GM23338 (cell line): ENCODE data around the gene DONSON. TPM values are rescaled to one million over a fixed set of nuclear protein-coding genes. Genes with fewer than 3 reads are reported as not detected.

Experiments
- ATAC-seq: fragments of 200-7000 bp; cut with Tn5 transposase; 3 replicates; pipeline ENCODE4 v1.9.1; 2020
- DNase-seq: peaks from one replicate; pipeline ENCODE4 v3.0.0-alpha.2; 2015; ENCODE audit warnings: low spot score
- H2AFZ ChIP-seq: fragments of 200-600 bp; sonication (generic); 2 replicates; pipeline ENCODE4 v1.8.0; 2016; ENCODE audit warnings: antibody characterized with exemption, mild to moderate bottlenecking, moderate library complexity
- H3F3A ChIP-seq: fragments of 200-600 bp; sonication (generic); replicated peaks from 2 replicates; pipeline ENCODE4 v1.8.0; 2017; ENCODE audit warnings: antibody characterized with exemption, mixed run types, low read depth
- H3K27ac ChIP-seq: fragments of 200-600 bp; sonication (generic); 2 replicates; pipeline ENCODE4 v1.6.1; 2016; ENCODE audit warnings: low read depth
- H3K27me3 ChIP-seq: fragments of 200-600 bp; sonication (generic); 2 replicates; pipeline ENCODE4 v1.8.0; 2016; ENCODE audit warnings: mild to moderate bottlenecking, mixed run types, moderate library complexity; ENCODE audit not compliant: insufficient read depth
- H3K36me3 ChIP-seq: fragments of 200-600 bp; sonication (generic); 2 replicates; pipeline ENCODE4 v1.8.0; 2016; ENCODE audit warnings: mild to moderate bottlenecking; ENCODE audit not compliant: insufficient read depth
- H3K4me1 ChIP-seq: fragments of 200-600 bp; sonication (generic); 2 replicates; pipeline ENCODE4 v1.8.0; 2016; ENCODE audit warnings: mild to moderate bottlenecking, moderate library complexity; ENCODE audit not compliant: insufficient read depth
- H3K4me2 ChIP-seq: fragments of 200-600 bp; sonication (generic); 2 replicates; pipeline ENCODE4 v1.7.1; 2017; ENCODE audit warnings: mixed run types
- H3K4me3 ChIP-seq: fragments of 200-600 bp; sonication (generic); 2 replicates; pipeline ENCODE4 v1.6.1; 2016; ENCODE audit warnings: mixed run types
- H3K79me2 ChIP-seq: fragments of 200-600 bp; sonication (generic); replicated peaks from 2 replicates; pipeline ENCODE4 v1.8.0; 2017; ENCODE audit warnings: mild to moderate bottlenecking; ENCODE audit not compliant: insufficient read depth
- H3K9me2 ChIP-seq: fragments of 200-600 bp; sonication (generic); 2 replicates; pipeline ENCODE4 v1.8.0; 2017; ENCODE audit not compliant: insufficient read depth
- H4K20me1 ChIP-seq: fragments of 200-600 bp; sonication (generic); replicated peaks from 2 replicates; pipeline ENCODE4 v1.8.0; 2017; ENCODE audit warnings: mild to moderate bottlenecking; ENCODE audit not compliant: insufficient read depth
- H3K27ac Mint-ChIP-seq: 2 replicates; pipeline ENCODE4 v1.8.0; 2020; ENCODE audit warnings: inconsistent platforms, mild to moderate bottlenecking, moderate library complexity, mixed read lengths
- H3K27me3 Mint-ChIP-seq: 3 replicates; pipeline ENCODE4 v1.8.0; 2022; ENCODE audit warnings: low read depth, mild to moderate bottlenecking, moderate library complexity, mixed read lengths, inconsistent platforms; ENCODE audit not compliant: insufficient read depth, poor library complexity
- H3K36me3 Mint-ChIP-seq: 3 replicates; pipeline ENCODE4 v1.8.0; 2021; ENCODE audit warnings: low read depth, mild to moderate bottlenecking, inconsistent platforms, moderate library complexity, mixed read lengths
- H3K4me1 Mint-ChIP-seq: 3 replicates; pipeline ENCODE4 v1.8.0; 2020; ENCODE audit warnings: mild to moderate bottlenecking, inconsistent platforms, mixed read lengths
- H3K4me3 Mint-ChIP-seq: 3 replicates; pipeline ENCODE4 v1.8.0; 2021; ENCODE audit warnings: moderate library complexity, mild to moderate bottlenecking, inconsistent platforms, mixed read lengths
- H3K9me3 Mint-ChIP-seq: 3 replicates; pipeline ENCODE4 v1.8.0; 2020; ENCODE audit warnings: moderate library complexity, mild to moderate bottlenecking, inconsistent platforms, mixed read lengths
- CREB1 ChIP-seq: fragments of 250-450 bp; sonication (Bioruptor Pico); IDR thresholded peaks from 2 replicates; pipeline ENCODE4 v1.5.0; 2020; ENCODE audit warnings: low read depth, mild to moderate bottlenecking, moderate library complexity
- CTCF ChIP-seq, 2 experiments: fragments of 200-600 bp in 1 of 2; sonication (generic) in 1 of 2; conservative IDR thresholded peaks; 2 replicates each; pipeline versions ENCODE4 v1.5.1 to v1.6.1; 2016 to 2017; ENCODE audit warnings: antibody characterized with exemption in 2 of 2, low read depth in 2 of 2, mild to moderate bottlenecking in 2 of 2, moderate library complexity in 1 of 2
- ETS1 ChIP-seq: IDR thresholded peaks from 2 replicates; pipeline ENCODE4 v1.6.1; 2016; ENCODE audit warnings: antibody characterized with exemption
- EZH2 ChIP-seq: fragments of 200-600 bp; sonication (generic); IDR thresholded peaks from one replicate; pipeline ENCODE4 v1.8.0; 2017; ENCODE audit warnings: antibody characterized with exemption, mild to moderate bottlenecking, low read depth; ENCODE audit not compliant: unreplicated experiment
- EZH2phosphoT487 ChIP-seq: fragments of 200-600 bp; sonication (generic); IDR thresholded peaks from one replicate; pipeline ENCODE4 v1.8.1; 2018; ENCODE audit warnings: antibody characterized with exemption; ENCODE audit not compliant: unreplicated experiment
- JUNB ChIP-seq: IDR thresholded peaks from one replicate; pipeline ENCODE4 v1.6.1; 2016; ENCODE audit warnings: antibody characterized with exemption; ENCODE audit not compliant: unreplicated experiment
- NANOG ChIP-seq: IDR thresholded peaks from 2 replicates; pipeline ENCODE4 v1.6.1; 2016; ENCODE audit warnings: antibody characterized with exemption, borderline replicate concordance
- POLR2AphosphoS5 ChIP-seq: IDR thresholded peaks from 2 replicates; pipeline ENCODE4 v1.6.1; 2016; ENCODE audit warnings: antibody characterized with exemption, low read depth
- REST ChIP-seq: IDR thresholded peaks from one replicate; pipeline ENCODE4 v1.6.1; 2018; ENCODE audit warnings: antibody characterized with exemption; ENCODE audit not compliant: unreplicated experiment
- STAT1 ChIP-seq: IDR thresholded peaks from one replicate; pipeline ENCODE4 v1.6.1; 2016; ENCODE audit warnings: antibody characterized with exemption; ENCODE audit not compliant: unreplicated experiment
- ZNF114 ChIP-seq: fragments of 250-450 bp; sonication (Bioruptor Pico); IDR thresholded peaks from 2 replicates; pipeline ENCODE4 v1.5.0; 2020; ENCODE audit warnings: mild to moderate bottlenecking, moderate library complexity
- ZNF331 ChIP-seq: fragments of 250-450 bp; sonication (Bioruptor Pico); IDR thresholded peaks from 2 replicates; pipeline ENCODE4 v1.5.0; 2020; ENCODE audit warnings: low read depth, mild to moderate bottlenecking, moderate library complexity
- ZNF462 ChIP-seq: fragments of 250-450 bp; sonication (Bioruptor Pico); IDR thresholded peaks from 2 replicates; pipeline ENCODE4 v1.5.0; 2020; ENCODE audit warnings: mild to moderate bottlenecking, moderate library complexity
- polyA plus RNA-seq: library from polyadenylated mRNA; unstranded; fragments of >200 nt; fragmentation: Nextera tagmentation; extraction: Ambion mirVana; gene quantifications from 2 replicates; pipeline ENCODE4 v1.2.1, GENCODE V29; 2016
- total RNA-seq: library from RNA; depleted of rRNA; stranded (reverse); fragments of >200 nt; shearing (Covaris generic); gene quantifications from 2 replicates; pipeline ENCODE4 v1.2.3, GENCODE V29; 2014

Gene DONSON
- total and polyA plus RNA-seq, 2 experiments from 2014 or later, result 32.9 to 35.2 TPM

GRCh38 chr21:33554982-33555344 lies 33.5 kb downstream of the DONSON start:
- no peaks in the 10 kb centered on the region for H3K9me3 Mint-ChIP-seq
- Histone ChIP-seq H3K4me3 (no peak overlapping the region), H3F3A (peaks cover 10% of the 10 kb centered on the region; the same call in 1 of the 2 replicates), H4K20me1 (peaks cover 60% of the 10 kb centered on the region), H3K27me3 (no peaks in the 10 kb centered on the region), H3K27ac (no peak overlapping the region; the same call in 1 of the 2 replicates), H2AFZ (no peak overlapping the region), H3K79me2 (peaks cover 96% of the 10 kb centered on the region), H3K4me1 (no peaks in the 10 kb centered on the region), H3K4me2 (no peak overlapping the region), H3K9me2 (no peaks in the 10 kb centered on the region), H3K36me3 (peaks cover 81% of the 10 kb centered on the region)
- no peak overlapping the region for H3K27ac Mint-ChIP-seq
- no peaks in the 10 kb centered on the region for H3K27me3 Mint-ChIP-seq
- H3K4me3 Mint-ChIP-seq, result no peak overlapping the region
- DNase-seq (no peak), ATAC-seq (no peak)
- H3K36me3 Mint-ChIP-seq, result peaks cover 96% of the 10 kb centered on the region
- H3K4me1 Mint-ChIP-seq, result no peaks in the 10 kb centered on the region; the same call in 2 of the 3 replicates
- TF ChIP-seq STAT1 (no peak), NANOG (no peak), REST (no peak), EZH2phosphoT487 (no peak), CREB1 (CRISPR knock-in tag) (no peak), EZH2 (no peak), ZNF331 (CRISPR knock-in tag) (no peak), ETS1 (no peak), ZNF114 (CRISPR knock-in tag) (no peak), ZNF462 (CRISPR knock-in tag) (no peak), JUNB (no peak), POLR2AphosphoS5 (no peak), CTCF (conservative IDR thresholded peaks at IDR 0.05; ENCODE audit: low read depth in 2 of 2) (no peak)
